LHCN-M2 (cell line): ENCODE results near the gene SNHG17. TPM values are rescaled to one million over a fixed set of nuclear protein-coding genes. Genes with fewer than 3 reads are reported as not detected.
"Not testable (repeated sequence)": the region's sequence is repeated elsewhere in the genome, so short reads cannot be mapped to it uniquely, and the experiment has no call there.

Experiments used
- DNase-seq: peaks from one replicate; pipeline ENCODE4 v3.0.0-alpha.2; 2012; ENCODE audit warnings: low read depth
- polyA plus RNA-seq: library from polyadenylated mRNA; unstranded; fragments of >200 nt; gene quantifications from one replicate; pipeline ENCODE4 v1.2.1, GENCODE V29; 2012; ENCODE audit warnings: missing spikeins
- total RNA-seq: library from RNA; depleted of rRNA; stranded (reverse); fragments of >200 nt; gene quantifications from 2 replicates; pipeline ENCODE4 v1.2.3, GENCODE V29; 2014; rRNA removed

Gene SNHG17
- total RNA-seq, result 5.6 and 6.7 TPM in 2 replicates
- 16.3 TPM for polyA plus RNA-seq

DNA sequence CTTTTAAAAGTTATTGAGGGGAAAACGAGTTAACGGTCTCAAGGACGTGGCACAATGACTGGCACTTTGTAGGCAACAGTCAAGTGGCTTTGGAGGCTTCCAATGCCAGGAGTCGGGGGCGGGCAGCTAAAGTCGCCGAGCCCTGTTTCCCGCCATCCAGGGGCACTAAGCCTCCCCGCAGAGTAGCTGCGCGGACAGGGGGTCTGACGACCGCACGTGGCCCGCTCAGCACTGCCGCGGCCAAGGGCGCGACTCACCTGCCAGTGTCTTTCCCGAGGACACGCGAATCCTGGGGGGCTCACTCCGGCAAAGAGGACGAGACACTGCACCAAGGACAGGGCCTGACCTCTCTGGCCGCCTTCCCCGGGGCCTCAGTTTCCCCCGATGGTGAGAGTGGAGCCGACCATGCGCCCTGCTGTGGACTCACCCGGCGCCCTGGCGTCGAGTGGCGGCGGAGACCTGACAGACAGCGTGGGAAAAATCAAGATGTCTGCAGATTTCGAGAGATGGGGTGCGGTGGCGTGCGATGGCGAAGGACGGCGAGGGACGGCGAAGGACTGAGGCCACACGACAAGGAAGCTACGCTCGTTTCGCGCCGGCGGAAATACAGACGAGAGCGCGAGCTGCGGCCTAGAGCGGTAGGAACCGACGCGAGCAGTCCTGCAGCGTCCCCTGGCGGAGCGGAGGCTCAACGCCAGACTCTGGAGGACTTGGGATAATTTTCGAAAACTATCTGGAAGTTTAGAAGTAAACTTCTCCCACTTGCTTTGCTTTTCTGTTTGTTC is at the start of gene SNHG17:
Gene SNHG17, minus strand, starts transcription at position 559 of the 785 bp plus-strand sequence.
- DNase-seq, result peak; percentile 91

DNA sequence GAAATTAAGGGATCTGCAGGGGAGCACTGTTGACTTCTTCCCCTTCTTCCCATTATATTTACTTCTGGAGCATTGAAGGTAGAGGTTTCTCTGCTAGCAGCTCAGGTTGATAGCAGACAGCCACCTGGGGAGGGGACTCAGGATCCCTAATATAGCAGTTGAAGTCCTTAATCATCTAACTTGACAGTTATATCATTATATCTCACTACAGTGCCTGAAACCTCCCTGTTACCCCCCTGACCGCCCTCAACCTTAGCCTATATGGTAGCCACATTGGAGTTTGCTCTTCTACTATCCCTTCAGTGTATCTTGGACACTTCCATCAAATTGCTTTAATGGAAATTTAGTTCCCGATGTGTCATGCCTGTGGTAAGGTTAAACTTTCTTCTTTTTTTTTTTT is 44.5 kb upstream of the SNHG17 start:
- DNase-seq, result no peak

DNA sequence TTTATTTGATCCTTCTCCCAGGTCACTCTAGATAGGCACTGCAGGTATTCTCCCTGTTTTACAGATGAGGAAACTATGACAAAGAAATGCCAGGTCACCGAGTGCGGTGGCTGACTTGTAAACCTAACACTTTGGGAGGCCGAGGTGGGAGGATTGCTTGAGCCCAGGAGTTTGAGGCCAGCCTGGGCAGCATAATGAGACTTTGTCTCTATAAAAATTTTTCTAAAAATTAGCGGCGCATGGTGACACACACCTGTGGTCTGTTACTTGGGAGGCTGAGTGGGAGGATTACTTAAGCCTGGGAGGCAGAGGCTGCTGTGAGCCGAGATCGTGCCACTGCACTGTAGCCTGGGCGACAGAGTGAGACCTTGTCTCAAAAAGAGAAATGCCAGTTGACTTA is 42.6 kb upstream of the SNHG17 start:
- no peak for DNase-seq

DNA sequence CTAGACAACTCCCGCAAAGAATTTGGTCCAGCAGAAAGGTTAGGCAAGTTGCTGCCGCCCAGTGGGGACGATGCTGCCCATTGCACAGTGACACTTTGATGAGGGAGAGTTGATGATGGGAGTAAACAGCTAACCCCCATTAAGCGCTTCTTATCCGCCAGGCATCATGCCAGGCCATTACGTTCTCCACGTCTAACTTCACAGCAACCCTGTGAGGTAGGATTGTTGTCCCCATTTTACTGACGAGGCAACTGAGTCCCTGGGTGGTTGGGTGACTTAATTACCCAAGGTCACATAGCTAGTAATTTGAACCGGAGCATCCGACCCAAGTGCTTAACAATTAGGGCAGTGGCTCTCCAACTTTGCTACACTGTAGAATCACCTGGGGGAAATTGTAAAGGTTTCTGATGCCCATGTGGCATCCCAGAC is 38.3 kb upstream of the SNHG17 start:
- peak; percentile 25 for DNase-seq

DNA sequence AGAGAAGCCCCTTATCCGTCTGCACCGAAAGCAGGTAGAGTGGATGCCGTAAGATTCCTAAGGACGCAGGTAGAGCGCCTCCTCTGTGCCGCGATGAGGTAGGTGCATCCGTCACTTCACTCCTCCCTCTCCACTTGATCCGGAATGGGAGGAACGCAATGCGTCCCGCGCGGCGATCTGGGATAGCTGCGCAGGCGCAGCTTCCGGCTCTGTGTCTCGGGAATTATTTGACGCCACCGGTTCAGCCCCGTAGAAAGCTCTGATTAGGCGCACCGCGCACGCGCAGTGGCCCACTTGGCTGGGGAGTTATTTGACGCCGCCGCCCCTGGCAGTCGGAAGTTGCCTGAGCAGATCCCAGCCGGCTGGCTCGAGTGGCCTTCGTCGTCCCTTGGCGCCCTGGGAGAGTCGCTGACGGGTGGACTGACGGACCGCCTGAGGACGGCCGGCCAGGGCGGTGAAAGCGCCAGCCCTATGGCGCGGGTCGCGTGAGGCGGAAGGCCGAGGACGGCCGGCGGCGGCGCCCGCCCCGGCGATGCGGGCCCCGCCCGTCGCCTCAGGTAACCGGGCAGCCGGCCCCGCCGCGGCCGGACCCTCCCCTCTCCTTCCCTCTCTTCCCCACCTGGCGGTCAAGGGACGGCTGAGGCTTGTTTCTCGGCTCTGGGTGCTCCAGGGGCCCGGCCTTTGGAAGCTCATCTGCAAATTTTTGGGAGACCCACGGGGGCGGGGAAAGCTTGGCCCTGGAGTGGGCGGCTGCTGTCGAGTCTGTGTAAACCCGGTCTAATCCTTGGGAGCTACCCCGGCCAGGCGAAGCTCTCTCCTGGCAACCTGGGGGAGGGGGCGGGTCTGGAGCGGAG is 37.6 kb upstream of the SNHG17 start, which contains the start of gene RALGAPB:
Gene RALGAPB, plus strand, starts transcription at position 331 of the 854 bp plus-strand sequence. CDS start 15,590 bp downstream, outside the sequence.
- DNase-seq, result peak; percentile 96

DNA sequence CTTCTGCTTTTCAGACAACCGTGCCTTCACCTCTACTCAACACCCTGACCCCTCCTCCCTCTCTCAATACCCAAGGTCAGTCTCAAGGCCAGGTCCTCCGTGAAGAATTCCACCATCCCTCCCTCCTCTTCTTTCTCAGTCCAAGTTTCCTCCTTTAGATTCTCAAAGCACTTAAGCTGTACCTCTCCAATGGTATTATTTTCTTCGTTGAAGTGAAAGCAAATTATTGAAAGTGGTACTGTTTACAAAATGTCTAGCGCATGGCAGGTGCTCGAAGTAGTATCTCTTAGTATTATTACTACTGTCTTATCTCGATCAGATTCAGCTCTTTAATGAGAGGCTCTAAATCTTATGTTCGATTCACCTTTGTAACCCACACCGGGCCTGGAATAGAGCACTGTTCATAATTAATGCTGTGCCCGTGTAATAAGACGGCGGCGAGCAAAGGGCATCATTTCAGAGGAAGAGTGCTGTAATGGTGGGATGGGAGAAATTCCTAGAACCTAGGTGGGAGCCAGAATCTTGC is 36.9 kb upstream of the SNHG17 start:
- no peak for DNase-seq

DNA sequence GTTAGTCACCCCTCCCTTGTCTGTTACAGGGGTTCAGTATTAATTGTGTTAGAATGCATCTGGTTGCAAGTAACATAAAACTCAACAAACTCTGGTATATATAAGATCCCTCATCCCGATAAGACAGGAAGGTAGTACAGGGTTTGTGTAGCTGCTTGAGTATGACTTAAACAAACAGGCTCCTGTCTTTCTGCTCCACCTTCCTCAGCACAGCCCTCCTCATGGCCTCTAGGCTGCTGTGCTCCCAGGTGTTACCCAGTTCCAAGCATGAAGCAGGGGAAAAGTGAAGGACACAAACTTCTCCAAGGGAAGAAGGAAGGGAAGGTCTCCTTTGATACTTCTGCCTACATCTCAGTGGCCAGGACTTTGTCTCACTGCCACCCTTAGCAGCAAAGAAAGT is 36.1 kb upstream of the SNHG17 start:
- DNase-seq, result no peak

DNA sequence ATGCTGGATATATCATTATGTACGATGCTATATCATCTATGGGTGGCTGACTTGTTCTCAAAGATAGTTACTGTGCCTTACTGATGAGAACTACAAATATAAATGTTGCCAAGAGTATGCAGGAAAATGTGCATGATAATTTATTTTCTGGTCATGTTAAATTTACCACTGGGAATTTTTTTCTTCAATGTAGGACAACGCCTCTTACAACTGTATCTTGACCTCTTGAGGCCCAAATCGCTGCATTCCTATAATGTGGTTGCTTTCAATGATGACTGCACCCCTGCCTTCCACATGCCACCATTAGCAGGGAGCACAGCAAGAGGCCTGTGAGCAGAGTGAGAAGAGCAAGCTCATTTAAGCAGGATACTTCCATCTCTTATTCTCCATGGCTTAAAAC is 31.9 kb upstream of the SNHG17 start:
- no peak for DNase-seq

DNA sequence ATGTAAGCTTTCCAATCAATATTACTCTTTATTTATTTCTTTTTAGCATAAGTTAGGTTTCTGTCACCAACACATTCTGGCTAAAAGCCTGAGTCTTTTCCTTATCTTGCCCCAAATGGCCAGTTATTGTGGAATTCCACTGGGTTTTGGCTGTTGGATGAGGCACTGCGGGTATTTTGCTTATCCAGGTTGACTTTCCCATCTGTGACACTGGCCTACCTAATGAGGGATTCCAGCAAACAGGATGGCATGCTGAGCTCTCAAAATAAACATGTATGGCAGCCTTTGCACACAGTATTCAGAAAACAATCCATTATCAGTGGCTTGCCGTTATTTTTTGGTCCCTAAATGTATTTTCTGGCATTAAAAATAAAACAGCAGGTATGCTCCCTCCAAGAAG is 31.0 kb upstream of the SNHG17 start:
- DNase-seq, result no peak

DNA sequence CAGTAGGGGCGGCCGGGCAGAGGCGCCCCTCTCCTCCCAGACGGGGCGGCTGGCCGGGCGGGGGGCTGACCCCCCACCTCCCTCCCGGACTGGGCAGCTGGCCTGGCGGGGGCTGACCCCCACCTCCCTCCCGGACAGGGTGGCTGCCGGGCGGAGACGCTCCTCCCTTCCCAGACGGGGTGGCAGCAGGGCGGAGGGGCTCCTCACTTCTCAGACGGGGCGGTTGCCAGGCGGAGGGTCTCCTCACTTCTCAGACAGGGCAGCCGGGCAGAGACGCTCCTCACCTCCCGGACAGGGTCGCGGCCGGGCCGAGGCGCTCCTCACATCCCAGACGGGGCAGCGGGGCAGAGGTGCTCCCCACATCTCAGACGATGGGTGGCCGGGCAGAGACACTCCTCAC is 26.4 kb upstream of the SNHG17 start:
- DNase-seq, result not testable (repeated sequence)

DNA sequence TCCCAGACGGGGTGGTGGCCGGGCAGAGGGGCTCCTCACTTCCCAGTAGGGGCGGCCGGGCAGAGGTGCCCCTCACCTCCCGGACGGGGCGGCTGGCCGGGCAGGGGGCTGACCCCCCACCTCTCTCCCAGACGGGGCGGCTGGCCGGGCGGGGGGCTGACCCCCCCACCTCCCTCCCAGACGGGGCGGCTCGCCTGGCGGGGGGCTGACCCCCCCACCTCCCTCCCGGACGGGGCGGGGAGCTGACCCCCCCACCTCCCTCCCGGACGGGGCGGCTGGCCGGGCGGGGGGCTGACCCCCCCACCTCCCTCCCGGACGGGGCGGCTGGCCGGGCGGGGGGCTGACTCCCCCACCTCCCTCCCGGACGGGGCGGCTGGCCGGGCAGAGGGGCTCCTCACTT is 26.0 kb upstream of the SNHG17 start:
- not testable (repeated sequence) for DNase-seq

DNA sequence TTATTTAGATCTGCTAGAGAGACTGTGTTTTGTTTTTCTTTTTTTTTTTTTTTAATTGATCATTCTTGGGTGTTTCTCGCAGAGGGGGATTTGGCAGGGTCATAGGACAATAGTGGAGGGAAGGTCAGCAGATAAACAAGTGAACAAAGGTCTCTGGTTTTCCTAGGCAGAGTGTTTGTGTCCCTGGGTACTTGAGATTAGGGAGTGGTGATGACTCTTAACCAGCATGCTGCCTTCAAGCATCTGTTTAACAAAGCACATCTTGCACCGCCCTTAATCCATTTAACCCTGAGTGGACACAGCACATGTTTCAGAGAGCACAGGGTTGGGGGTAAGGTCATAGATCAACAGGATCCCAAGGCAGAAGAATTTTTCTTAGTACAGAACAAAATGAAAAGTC is 25.5 kb upstream of the SNHG17 start:
- DNase-seq, result not testable (repeated sequence)

DNA sequence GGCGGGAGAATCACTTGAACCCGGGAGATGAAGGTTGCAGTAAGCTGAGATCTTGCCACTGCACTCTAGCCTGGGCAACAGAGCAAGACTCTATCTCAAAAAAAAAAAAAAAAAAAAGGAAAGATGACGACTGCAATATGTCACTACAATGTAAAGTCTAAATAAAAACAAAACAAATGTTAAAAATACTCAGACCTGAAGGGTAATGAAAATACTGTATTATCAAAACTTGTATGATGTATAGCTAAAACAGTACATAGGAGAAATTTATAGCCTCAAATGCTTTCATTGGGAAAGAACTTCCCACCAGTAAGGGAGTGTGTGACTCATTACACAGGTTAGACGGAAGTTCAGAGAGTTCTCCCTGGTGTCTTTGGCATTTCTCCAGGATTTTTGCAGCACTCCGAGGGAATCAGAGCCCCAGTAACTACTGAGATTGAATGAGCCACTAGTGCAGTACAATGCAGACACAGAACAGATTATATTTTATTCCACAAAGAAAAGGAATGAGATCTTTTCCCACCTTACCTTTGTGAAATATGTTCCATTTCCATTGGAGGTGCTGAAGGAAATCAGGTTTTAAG is 25.0 kb upstream of the SNHG17 start:
- DNase-seq, result peak; percentile 75

DNA sequence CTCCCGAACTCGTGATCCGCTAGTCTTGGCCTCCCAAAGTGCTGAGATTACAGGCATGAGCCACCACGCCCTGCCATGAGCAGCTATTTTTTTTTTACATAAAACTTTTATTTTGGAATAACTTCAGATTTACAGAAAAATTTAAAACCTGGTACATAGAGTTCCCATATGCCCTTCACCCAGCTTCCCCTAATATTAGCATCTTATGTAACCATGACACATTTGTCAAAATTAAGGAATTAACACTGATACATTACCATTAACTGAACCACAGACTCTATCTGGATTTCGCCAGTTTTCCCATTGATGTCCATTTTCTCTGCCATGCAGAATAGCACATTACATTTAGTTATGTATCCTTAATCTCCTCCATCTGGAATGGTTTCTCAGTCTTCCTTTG is 23.2 kb upstream of the SNHG17 start:
- DNase-seq, result no peak

DNA sequence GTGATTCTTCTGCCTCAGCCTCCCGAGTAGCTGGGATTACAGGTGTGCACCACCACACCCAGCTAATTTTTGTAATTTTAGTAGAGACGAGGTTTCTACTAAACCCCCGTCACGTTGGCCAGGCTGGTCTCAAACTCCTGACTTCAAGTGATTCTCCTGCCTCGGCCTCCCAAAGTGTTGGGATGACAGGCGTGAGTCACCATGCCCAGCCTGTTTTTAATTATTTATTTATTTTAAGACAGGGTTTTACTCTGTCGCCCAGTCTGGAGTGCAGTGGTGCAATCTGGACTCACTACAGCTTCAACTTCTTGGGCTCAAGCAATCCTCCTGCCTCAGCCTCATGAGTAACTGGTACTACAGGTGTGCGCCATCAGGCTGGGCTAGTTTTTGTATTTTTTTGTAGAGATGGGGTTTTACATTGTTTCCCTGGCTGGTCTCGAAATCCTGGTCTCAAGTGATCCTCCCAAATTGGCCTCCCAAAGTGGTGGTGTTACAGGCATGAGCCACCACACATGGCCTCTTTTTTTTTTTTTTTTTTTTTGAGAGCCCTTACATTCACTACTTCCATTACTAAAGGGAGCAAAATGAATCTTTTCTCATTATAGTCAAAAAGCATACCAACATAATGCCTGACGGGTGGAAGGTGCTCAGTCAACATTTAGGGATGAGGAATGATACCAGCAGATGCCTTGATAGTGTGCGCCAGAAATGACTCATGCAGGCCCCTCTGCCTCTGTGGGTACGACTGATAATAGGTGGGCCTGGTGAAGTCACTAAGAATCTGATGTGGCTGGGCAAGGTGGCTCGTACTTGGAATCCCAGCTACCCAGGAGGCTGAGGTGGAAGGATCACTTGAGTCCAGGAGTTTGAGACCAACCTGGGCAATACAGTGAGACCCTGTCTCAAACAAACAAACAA is 19.7 kb upstream of the SNHG17 start:
- no peak for DNase-seq

DNA sequence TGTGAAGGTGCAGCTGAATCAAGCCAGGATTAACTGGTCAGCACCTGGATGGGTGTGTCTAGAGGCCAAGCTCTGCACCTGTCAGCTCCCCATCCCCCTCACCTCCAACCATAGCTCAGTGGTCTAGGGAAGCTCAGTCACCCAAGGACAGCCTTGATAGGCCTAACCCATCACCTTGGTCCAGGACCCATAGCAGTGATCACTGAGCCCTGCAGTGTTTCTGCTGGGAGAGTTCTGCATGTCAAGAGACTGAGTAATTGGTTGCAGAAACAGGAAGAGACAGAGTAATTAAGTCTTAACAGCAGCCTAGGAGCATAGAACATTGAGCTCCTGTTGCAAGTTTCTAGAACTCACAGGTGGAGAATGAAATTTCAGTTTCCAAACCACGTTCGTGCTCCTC is 18.8 kb upstream of the SNHG17 start:
- no peak for DNase-seq

DNA sequence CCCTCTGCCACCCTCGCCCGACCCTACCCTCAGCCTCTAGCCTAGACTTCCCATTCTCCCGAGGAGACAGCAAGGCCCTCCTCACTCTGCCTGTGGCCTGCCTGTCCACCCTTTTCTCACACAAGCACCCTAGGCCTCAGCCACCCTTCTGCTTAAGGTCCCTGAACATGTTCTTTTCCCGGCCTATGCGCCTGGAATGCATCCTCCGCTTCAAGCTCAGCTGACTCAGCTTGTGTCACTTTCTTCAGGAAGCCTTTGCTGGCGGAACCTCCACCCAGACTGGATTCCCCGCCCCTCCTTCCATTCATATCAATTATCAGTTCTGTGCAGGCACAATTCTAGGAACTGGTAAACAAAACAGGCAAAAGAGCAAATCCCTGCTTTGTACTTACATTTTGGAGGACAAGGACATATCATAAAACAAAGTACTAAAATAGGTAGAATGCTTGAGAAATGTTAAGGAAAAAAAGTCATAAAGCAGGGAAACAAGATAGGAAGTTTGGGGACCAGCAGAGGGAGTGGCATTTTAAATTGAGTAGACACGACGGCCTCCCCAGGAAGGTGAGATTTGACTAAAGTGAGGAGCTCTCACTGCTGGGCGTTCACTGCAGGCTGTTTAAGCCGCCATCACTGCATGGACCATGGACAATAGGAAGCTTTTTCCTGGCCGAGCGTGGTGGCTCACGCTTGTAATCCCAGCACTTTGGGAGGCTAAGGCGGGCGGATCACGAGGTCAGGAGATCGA is 17.9 kb upstream of the SNHG17 start:
- DNase-seq, result peak; percentile 15

DNA sequence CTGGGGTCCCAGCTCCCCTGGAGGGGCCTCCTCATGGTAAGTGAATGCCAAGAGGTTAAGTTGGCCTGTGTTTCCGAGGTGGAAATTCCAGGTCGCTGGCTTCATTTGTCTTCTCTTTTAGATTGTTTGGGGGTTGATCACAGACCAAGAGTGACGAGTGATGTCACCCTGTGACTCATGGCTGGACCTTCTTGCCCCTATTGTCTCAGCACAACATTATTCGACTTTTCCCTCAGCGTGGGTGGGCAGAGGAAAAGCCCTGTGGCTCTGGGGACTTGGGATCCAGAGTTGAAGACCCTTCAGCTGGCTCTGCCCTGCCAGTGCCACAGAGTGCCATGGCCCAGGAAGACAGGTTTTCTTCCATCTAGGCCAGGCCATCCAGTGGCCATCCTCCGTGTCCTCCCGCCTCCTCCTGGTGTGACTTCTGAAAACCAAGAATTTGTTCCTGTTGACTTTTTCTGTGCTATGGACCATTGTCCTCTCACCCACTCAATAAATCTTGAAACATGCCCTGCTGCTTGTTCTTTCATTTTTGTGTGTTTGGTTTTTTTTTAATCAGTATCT is 15.4 kb upstream of the SNHG17 start:
- DNase-seq, result peak; percentile 24

DNA sequence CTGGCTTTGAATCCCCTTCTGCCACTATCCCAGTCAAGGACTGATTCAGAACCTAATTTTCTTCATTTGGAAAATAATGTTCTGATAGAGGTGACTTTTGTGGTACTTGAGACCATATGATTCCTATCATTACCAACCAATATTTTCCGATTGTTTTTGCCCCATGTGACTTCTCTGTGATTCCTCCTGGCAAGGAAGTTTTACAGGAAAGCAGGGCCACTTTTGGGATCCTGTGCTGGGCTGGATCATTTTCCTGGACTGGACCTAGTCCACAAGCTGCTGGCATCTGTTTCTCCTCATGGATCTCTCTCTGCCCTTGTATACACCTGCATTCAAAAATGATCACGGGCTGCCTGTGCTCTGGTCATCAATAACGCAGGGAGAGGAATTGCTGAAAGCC is 13.9 kb upstream of the SNHG17 start:
- no peak for DNase-seq
